ENCODE data around the gene CIPC.

DNA sequence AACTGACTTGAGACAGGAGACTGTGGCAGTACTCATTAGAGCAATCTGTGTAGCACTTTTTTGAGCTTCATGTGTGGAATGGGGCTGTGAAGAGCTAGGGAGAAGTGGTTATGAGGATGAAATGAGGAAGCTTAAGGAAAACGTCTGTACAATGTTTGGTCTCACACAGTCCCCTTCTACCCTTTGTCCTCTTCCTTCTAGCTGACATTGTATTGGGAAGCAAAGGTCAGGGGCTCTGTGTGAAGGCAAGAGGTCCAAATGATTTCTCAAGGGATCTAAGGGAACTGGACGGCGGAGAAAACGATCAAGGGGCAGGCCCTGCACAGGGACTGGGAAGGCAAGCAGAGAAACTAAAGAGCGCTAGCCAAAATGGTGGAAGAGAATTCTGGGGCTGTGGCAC, 13.1 kb upstream of the CIPC start:
- TF ChIP-seq EZH2 (IDR thresholded peaks at IDR 0.05) (no peak), POLR2A (IDR thresholded peaks at IDR 0.05; ENCODE audit: borderline replicate concordance, extremely low read depth, insufficient read depth, insufficient read length) (no peak)
- TF ChIP-seq, protein P1, sequence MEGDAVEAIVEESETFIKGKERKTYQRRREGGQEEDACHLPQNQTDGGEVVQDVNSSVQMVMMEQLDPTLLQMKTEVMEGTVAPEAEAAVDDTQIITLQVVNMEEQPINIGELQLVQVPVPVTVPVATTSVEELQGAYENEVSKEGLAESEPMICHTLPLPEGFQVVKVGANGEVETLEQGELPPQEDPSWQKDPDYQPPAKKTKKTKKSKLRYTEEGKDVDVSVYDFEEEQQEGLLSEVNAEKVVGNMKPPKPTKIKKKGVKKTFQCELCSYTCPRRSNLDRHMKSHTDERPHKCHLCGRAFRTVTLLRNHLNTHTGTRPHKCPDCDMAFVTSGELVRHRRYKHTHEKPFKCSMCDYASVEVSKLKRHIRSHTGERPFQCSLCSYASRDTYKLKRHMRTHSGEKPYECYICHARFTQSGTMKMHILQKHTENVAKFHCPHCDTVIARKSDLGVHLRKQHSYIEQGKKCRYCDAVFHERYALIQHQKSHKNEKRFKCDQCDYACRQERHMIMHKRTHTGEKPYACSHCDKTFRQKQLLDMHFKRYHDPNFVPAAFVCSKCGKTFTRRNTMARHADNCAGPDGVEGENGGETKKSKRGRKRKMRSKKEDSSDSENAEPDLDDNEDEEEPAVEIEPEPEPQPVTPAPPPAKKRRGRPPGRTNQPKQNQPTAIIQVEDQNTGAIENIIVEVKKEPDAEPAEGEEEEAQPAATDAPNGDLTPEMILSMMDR (IDR thresholded peaks at IDR 0.05 in 2 of 3, conservative IDR thresholded peaks at IDR 0.05 in 1 of 3; ENCODE audit: borderline replicate concordance in 1 of 3, insufficient read depth in 1 of 3, low read depth in 2 of 3, low read length in 2 of 3) = no peak
- TF ChIP-seq, protein P2, sequence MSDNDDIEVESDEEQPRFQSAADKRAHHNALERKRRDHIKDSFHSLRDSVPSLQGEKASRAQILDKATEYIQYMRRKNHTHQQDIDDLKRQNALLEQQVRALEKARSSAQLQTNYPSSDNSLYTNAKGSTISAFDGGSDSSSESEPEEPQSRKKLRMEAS (IDR thresholded peaks at IDR 0.05) = no peak
